Stimulated activated CD4-positive, alpha-beta T cell treated with anti-CD3 and anti-CD28 coated beads, Interleukin-2, amount 100 ng/mL, for 24 hours (primary cell): Measurements from ENCODE around the gene DSTN.

ENCODE experiments used
- DNase-seq, 2 donors: peaks; one replicate each; pipeline ENCODE4 v3.0.0-alpha.2; 2020

Gene DSTN

GRCh38 chr20:17569616-17570346, at the start of gene DSTN:
Gene DSTN, plus strand, starts transcription at chr20:17570075. Its CDS starts 134 bp downstream, at chr20:17570209.
- peak; percentile 87 to 89 for DNase-seq

- DNase-seq, result no peak
Observed at GRCh38 chr20:17520583-17520982, 49.3 kb upstream of the DSTN start.

DNA sequence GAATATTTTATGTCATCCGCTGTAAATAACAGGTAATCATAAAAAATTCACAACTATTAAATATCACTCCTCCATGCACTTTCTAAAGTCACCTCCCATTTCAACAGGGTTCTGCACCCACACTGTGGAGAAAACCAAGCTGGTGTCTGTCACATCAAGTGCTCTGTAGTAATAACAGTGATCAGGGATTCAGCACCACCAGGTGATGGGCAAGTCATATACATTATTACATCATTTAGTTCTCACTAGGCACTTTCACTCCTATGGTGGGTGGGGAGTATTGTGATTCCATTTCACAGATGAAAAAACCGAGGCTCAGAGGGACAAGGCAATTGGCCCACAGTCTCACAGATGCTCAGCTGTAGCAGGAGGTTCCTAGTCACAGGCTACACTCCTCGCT, 47.3 kb upstream of the DSTN start:
- DNase-seq, result no peak

DNA sequence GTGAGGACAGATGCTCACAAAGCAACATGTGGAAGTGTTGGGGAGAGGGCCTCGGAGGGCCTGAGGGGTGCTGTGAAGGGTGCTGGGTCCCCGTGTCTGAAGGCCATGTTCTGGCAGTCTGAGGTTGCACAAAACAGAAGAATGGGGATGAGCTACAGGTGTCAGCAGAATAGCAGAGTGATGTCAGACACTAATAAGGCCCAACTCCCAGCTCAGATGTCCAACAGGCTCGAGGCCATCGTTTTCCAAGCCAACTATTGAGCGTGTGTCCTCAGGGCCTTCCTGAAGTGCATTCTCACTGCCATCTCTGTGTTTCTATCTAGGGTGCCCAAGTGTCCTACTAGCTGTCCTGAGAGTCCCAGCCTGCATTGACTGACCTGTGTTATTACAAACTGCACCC, 46.5 kb upstream of the DSTN start:
- DNase-seq, result no peak

- no peak for DNase-seq
Observed at GRCh38 chr20:17524560-17524959, 45.3 kb upstream of the DSTN start.

GRCh38 chr20:17525132-17525531, 44.7 kb upstream of the DSTN start:
- DNase-seq, result no peak

GRCh38 chr20:17525650-17526049, 44.2 kb upstream of the DSTN start:
- no peak for DNase-seq

- no peak for DNase-seq
Observed at GRCh38 chr20:17529586-17529985, 40.3 kb upstream of the DSTN start.

- DNase-seq, result no peak
Observed at GRCh38 chr20:17530153-17530552, 39.7 kb upstream of the DSTN start.

- DNase-seq, result peak; percentile 38 to 55
Observed at GRCh38 chr20:17530716-17531664, 38.9 kb upstream of the DSTN start, which contains the start of gene BFSP1. Gene BFSP1, minus strand, starts transcription at chr20:17531379. Its CDS starts 50 bp downstream, at chr20:17531329.

GRCh38 chr20:17531665-17532025, 38.2 kb upstream of the DSTN start:
- no peak for DNase-seq

GRCh38 chr20:17533396-17533795, 36.5 kb upstream of the DSTN start:
- DNase-seq, result no peak

- no peak for DNase-seq
Observed at GRCh38 chr20:17534077-17534476, 35.8 kb upstream of the DSTN start.

- peak; percentile 58 to 69 for DNase-seq
Observed at GRCh38 chr20:17536944-17537444, 32.9 kb upstream of the DSTN start.

GRCh38 chr20:17537959-17538358, 31.9 kb upstream of the DSTN start:
- DNase-seq, result no peak

- no peak for DNase-seq
Observed at GRCh38 chr20:17538517-17539170, 31.2 kb upstream of the DSTN start.

- DNase-seq, result no peak
Observed at GRCh38 chr20:17541596-17541995, 28.3 kb upstream of the DSTN start.

DNA sequence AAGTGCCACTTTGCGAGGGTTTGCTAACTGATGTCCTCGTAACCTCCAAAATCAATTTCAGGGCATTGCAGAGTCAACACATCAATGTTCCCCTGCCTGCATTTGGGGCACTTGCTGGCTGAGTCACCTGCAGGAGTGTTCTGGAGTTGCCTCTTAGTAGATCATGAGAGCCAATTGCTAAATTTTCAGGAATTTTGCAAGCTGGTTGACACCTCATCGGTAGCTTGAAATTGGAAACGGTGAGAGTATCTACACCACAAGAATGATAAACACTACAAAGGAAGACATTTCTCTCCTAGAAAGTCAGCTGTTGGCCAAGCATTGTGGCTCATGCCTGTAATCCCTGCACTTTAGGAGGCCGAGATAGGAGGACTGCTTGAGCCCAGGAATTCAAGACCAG, 27.9 kb upstream of the DSTN start:
- no peak for DNase-seq

DNA sequence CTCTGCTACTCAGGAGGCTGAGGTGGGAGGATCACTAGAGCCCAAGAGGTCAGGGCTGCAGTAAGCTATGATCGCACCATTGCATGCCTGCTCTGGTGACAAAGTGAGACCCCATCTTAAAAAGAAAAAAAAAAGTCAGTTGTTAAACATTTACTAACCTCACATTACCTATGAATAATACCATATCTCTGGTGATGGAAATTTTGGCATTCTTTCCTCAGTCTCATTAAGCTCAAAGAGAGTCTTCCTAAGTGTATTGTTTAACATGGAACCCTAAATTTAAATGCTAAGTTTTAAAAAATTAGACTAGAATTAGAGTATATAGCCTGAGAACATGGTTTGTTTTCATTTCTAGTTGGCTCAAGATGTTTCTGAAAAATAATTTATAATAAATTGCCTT, 27.4 kb upstream of the DSTN start:
- DNase-seq, result no peak

GRCh38 chr20:17542993-17543412, 26.9 kb upstream of the DSTN start:
- no peak for DNase-seq

GRCh38 chr20:17543531-17544131, 26.2 kb upstream of the DSTN start:
- no peak for DNase-seq

DNA sequence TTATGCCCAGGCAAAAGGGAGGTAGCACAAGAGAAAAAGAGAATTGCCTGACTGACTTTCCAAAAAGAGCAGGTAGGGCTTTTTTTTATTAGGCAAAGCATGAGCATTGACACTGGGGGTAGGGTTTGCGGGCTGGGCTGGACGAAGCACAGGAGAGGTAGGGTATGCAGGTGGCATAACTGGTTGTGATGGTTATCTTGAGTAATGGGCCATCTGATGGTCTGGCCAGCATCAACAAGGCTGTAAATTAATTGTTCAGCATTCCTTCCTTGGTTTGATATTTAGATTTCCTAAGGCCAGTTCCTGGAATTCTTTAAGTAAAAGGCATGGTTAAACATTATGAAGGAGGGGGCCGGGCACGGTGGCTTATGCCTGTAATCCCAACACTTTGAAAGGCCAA, 24.7 kb upstream of the DSTN start:
- DNase-seq, result no peak

GRCh38 chr20:17549131-17549530, 20.7 kb upstream of the DSTN start:
- no peak for DNase-seq
